PC-3 (cell line): ENCODE measurements around the gene PCMT1.

Source experiments
- EZH2 ChIP-seq: fragments of 300-600 bp; sonication (generic); IDR thresholded peaks from one replicate; pipeline ENCODE4 v1.6.1; 2017; ENCODE audit warnings: antibody characterized with exemption, mild to moderate bottlenecking, low read length; ENCODE audit not compliant: unreplicated experiment
- EZH2phosphoT487 ChIP-seq: fragments of 300-600 bp; sonication (generic); IDR thresholded peaks from 2 replicates; pipeline ENCODE4 v1.6.1; 2018; ENCODE audit warnings: mild to moderate bottlenecking, antibody characterized with exemption, low read length, borderline replicate concordance
- TF ChIP-seq, protein P1 (sequence below): fragments of 300-600 bp; sonication (generic); conservative IDR thresholded peaks from 2 replicates; pipeline ENCODE4 v1.5.1; 2017; ENCODE audit warnings: antibody characterized with exemption, low read depth, mild to moderate bottlenecking, low read length

DNA sequence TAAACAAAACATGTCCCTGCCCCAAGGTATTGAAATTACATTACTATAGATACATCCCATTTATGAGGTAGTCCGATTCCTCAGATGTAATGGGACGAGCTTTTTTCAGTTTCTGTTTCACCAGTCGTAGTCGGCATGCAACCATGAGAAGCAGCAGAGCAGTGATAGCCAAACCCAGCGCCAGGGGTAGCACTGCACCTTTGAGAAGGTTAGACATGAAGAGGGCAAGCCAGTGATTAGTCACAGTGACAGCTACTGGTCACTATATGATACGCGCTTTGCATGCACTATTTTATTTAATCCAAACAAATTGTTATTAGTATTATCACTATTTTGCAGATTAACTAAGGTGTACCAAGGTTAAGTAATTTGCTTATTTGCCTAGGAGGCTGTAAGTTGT lies 71.0 kb downstream of the PCMT1 start:
- TF ChIP-seq, protein P1, sequence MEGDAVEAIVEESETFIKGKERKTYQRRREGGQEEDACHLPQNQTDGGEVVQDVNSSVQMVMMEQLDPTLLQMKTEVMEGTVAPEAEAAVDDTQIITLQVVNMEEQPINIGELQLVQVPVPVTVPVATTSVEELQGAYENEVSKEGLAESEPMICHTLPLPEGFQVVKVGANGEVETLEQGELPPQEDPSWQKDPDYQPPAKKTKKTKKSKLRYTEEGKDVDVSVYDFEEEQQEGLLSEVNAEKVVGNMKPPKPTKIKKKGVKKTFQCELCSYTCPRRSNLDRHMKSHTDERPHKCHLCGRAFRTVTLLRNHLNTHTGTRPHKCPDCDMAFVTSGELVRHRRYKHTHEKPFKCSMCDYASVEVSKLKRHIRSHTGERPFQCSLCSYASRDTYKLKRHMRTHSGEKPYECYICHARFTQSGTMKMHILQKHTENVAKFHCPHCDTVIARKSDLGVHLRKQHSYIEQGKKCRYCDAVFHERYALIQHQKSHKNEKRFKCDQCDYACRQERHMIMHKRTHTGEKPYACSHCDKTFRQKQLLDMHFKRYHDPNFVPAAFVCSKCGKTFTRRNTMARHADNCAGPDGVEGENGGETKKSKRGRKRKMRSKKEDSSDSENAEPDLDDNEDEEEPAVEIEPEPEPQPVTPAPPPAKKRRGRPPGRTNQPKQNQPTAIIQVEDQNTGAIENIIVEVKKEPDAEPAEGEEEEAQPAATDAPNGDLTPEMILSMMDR, result 0 out of 2 replicates have a peak, but pooled peaks have one; percentile 19
- TF ChIP-seq EZH2 (no peak), EZH2phosphoT487 (no peak)
